HG03045 (cell line): Measurements from ENCODE around the gene NBPF6.
A peak's percentile ranks its signal among the peaks of the same experiment; 100 is the strongest.
"Not testable (repeated sequence)": the region's sequence is repeated elsewhere in the genome, so short reads cannot be mapped to it uniquely, and the experiment has no call there.

Source experiments
- ATAC-seq: cut with Tn5 transposase; IDR thresholded peaks from one replicate; pipeline ENCODE4 v1.9.1; 2021; ENCODE audit warnings: mild to moderate bottlenecking, moderate library complexity; ENCODE audit not compliant: unreplicated experiment

NBPF6 gene

GRCh38 chr1:108496856-108497255 is 46.7 kb downstream of the NBPF6 start:
- not testable (repeated sequence) for ATAC-seq

DNA sequence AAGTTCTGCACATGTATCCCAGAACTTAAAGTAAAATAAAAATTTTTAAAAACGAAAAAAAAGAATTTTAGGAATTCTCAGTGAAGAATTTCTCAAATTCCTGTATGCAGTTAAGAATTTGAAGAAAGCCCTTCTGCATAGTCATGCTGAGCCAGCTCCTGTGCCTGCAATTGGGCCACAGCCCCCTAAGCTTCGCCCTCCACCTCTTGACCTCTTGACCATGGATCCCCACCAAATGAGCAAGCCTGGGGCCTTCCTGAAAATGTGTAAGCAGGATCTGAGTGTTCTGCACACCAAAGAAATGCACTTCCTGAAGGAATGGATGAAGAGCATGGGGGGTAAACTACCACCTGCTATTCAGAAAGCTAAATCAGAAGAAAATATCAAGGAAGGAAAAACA is 52.0 kb downstream of the NBPF6 start:
- ATAC-seq, result no peak

DNA sequence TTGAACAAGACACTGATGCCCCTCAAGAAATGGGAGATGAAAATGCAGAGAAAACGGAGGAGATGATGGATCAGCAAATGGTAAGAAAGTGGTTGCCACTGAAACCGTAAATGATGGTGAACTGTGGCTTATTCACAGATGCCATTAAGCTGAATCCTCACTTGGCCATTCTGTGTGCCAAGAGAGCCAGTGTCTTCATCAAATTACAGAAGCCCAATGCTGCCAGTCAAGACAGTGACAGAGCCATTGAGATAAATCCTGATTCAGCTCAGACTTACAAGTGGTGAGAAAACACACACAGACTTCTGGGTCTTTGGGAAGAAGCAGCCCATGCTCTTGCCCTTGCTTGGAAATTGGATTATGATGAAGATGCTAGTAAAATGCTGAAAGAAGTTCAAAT is 52.5 kb downstream of the NBPF6 start:
- ATAC-seq, result no peak

DNA sequence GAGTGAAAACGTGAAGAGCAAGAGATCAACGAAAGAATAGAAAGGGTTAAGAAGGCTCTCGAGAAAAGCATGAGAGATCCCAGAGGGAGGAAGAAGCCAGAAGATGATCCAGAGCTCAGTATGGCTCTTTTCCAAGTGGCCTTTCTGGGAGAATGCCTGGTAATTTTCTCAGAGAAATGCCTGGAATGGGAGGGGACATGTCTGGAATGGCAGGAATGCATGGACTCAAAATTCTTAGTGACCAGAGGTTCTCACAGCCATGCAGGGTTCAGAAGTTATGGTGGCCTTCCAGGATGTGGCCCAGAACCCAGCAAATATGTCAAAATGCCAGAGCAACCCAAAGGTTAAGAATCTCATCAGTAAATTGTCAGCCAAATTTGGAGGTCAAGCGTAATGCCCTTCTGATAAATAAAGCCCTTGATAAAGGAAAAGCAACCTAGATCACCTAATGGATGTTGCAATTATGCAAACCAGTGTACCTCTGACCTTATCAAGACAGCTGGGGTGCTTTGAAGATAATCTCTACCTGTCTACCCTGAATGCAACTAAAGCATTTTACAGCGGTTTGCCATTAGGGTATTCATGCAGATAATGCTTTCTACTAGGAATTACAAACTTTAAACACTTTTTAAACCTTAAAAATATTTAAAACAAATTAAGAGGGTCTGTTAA is 53.1 kb downstream of the NBPF6 start:
- no peak for ATAC-seq

DNA sequence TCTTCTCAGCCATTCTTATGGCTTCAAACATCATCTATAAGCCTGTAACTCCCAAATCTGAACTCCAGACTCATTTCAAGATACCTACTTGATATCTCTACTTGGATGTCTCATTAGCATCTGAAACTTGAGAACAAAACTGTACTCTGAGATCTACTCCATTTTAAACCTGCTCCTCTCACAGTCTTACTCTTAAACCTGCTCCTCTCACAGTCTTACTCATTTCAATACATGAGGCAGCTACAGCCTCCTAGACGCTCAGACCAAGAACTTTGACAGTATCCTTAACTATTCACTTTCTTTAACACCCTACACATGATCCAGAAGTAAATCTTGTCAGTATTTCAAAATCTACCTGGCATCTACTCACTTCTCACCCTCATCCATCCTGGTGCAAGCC is 54.3 kb downstream of the NBPF6 start:
- peak; percentile 57 for ATAC-seq

- no peak for ATAC-seq
Measured at GRCh38 chr1:108505763-108506070, 55.6 kb downstream of the NBPF6 start.

- no peak for ATAC-seq
Measured at GRCh38 chr1:108511764-108512163, 61.6 kb downstream of the NBPF6 start.

DNA sequence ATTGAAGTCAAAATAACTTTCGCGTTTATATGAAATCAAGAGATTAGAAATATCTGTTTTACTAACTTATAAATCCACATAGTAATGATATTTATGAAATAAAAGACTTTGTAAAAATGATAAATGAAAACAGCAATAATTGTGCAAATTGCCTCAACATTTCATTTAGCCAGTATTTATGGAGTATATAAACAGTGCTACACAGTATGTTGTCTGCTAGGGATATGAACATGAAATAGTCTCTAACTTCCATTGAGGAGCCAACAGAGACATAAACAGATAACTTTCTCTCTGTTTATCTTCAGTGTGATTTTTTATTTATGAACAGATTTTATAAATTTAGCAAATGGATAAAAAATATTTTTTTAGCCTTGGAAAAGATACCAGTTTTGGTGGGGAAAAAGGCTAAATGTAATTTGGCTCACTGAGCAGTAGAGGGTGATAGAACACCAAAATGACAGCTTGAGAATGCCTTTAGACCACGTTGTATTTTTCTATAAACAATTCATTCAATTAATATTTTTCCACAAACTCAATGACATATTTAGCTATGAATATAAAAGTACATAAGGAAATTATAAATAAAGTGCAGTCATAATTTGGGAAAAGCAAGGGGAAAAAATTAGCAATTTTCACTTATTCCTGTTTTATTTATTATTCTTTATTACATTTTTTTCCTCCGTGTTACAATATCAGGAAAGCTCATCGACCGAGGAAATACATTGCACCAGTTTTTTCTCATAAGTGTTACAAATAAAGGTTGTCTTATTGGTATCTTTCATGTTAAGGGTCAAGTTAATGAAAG is 62.3 kb downstream of the NBPF6 start:
- ATAC-seq, result no peak

DNA sequence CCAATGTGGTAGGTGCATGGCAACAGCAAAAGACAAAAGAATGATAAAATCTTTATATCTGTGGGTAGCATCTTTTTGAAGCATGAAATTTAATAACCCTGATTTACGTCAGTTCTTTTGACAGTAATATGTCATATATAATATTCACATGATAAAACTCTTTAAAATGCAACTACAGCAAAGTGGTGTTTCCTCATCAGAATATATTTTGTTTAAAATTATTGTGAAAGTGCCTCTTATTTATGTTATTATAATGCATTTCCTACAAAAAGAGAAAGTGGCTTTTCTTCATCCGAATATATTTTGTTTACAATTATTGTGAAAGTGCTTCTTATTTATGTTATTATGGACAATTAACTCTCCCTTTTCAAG is 62.9 kb downstream of the NBPF6 start:
- ATAC-seq, result no peak

DNA sequence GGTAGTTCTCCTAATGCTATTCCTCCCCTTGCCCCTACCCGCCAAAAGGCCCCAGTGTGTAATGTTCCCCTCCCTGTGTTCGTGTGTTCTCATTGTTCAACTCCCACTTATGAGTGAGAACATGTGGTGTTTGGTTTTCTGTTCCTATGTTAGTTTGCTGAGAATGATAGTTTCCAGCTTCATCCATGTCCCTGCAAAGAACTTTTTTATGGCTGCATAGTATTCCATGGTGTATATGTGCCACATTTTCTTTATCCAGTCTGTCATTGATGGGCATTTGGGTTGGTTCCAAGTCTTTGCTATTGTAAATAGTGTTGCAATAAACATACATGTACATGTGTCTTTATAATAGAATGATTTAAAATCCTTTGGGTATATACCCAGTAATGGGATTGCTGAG is 63.8 kb downstream of the NBPF6 start:
- not testable (repeated sequence) for ATAC-seq

- not testable (repeated sequence) for ATAC-seq
Measured at GRCh38 chr1:108517301-108517897, 67.3 kb downstream of the NBPF6 start.
